ENCODE measurements around the gene PLAGL1.
A peak's percentile ranks its signal among the peaks of the same experiment; 100 is the strongest.

The PLAGL1 gene

GRCh38 chr6:143963158-143963919 lies 44.7 kb downstream of the PLAGL1 start:
- DNase-seq = no peak

- no peak for DNase-seq
Observed at GRCh38 chr6:143961886-143962878, 45.9 kb downstream of the PLAGL1 start.

- DNase-seq = no peak
Observed at GRCh38 chr6:143961066-143961465, 47.0 kb downstream of the PLAGL1 start.

GRCh38 chr6:143959927-143960326 lies 48.1 kb downstream of the PLAGL1 start:
- no peak for DNase-seq

- DNase-seq = no peak
Observed at GRCh38 chr6:143958839-143959399, 49.1 kb downstream of the PLAGL1 start.

GRCh38 chr6:143957679-143958274 lies 50.3 kb downstream of the PLAGL1 start:
- no peak for DNase-seq

GRCh38 chr6:143955971-143956370 lies 52.1 kb downstream of the PLAGL1 start:
- no peak for DNase-seq

GRCh38 chr6:143953922-143954321 lies 54.1 kb downstream of the PLAGL1 start:
- DNase-seq = no peak

GRCh38 chr6:143952947-143953701 lies 54.9 kb downstream of the PLAGL1 start:
- DNase-seq = no peak

GRCh38 chr6:143952060-143952778 lies 55.8 kb downstream of the PLAGL1 start:
- DNase-seq = no peak

GRCh38 chr6:143950875-143951274 lies 57.2 kb downstream of the PLAGL1 start:
- DNase-seq = no peak

GRCh38 chr6:143949962-143950361 lies 58.1 kb downstream of the PLAGL1 start:
- no peak for DNase-seq

- no peak for DNase-seq
Observed at GRCh38 chr6:143949535-143949934, 58.5 kb downstream of the PLAGL1 start.

- no peak for DNase-seq
Observed at GRCh38 chr6:143948208-143948607, 59.9 kb downstream of the PLAGL1 start.

- peak; percentile 55 for DNase-seq
Observed at GRCh38 chr6:143941852-143942627, 66.0 kb downstream of the PLAGL1 start.

GRCh38 chr6:143940011-143940597 lies 68.0 kb downstream of the PLAGL1 start:
- peak; percentile 46 for DNase-seq

- no peak for DNase-seq
Observed at GRCh38 chr6:143939364-143939763, 68.7 kb downstream of the PLAGL1 start.

GRCh38 chr6:143937668-143937970 lies 70.4 kb downstream of the PLAGL1 start:
- DNase-seq = no peak

- no peak for DNase-seq
Observed at GRCh38 chr6:143936778-143937667, 71.0 kb downstream of the PLAGL1 start.
